NCI-H1417 treated with DMSO at 0.1 percent for 48 hours (cell line): Measurements from ENCODE around the gene P4HB.

Experiments used
- DNase-seq: peaks from one replicate; lab custom pipeline; 2025; lab: John Stamatoyannopoulos, UW

Gene P4HB

GRCh38 chr17:81898029-81898866, 37.9 kb upstream of the P4HB start:
- no peak for DNase-seq

- DNase-seq, result no peak
These were observed 35.1 kb upstream of the P4HB start for GRCh38 chr17:81895400-81895799.

- DNase-seq, result no peak
These were observed 30.9 kb upstream of the P4HB start for GRCh38 chr17:81891303-81891552.

DNA sequence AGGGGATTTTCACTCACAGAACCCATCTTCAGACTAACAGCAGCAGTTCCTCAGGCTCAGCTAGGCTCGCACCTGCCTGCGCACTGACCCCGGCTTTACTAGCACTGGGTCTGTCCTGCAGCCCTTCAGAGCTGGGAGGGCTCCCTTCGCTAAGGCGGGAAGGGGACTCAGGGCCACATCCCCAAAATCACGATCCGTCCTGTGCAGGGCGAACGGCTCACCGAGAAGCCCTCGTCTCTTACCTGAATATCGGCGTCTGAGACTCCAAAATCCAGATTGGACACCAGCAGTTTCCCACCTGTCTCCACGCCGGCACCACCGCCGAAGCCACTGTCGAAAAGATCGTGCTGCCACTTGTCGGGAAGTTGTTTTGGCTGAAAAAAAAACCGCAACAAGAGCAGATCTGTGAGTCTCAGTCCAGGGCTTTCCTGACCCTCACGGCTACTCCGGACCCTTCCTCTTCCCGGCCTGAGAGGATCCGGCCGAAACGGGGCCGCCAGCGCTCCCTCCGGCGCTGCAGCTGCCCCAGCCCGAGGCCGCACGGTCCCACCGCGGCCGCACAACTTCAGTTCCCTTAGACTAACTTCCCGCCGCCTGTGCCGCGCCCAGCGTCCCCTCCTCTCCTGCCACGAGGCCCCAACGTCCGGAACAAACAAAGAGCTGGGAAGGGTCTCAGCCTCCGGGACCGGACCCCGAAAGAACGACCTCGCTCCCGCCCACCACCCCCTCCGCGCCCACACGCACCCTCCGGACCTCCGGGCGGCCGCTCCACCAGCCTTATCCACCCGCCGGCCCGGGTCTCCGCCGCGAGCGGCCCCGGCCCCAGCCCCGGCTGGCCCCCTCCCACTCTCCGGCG, 30.3 kb upstream of the P4HB start:
- no peak for DNase-seq

DNA sequence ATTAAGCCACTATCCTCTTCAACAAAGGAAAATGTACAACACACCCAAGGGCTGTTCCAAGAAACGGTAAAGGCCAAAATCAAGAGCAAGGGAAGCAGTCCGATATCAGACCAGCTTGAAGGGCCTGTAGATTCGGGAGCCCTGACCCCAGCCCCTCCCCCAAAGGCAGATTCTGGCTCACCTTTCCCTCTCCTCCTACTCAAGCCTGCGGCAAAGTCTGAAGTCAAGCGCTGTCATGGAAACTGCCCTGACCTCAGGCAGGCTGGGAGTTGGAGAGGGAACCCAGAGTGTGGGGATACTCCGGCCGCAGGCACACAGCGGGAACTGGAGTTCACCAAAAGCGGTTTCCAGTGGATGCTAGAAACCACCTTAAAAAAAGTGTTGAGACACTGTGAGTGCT, 29.3 kb upstream of the P4HB start:
- no peak for DNase-seq

GRCh38 chr17:81888988-81889595, 28.8 kb upstream of the P4HB start:
- DNase-seq, result no peak

- no peak for DNase-seq
These were observed 28.0 kb upstream of the P4HB start for GRCh38 chr17:81888105-81888987.

- DNase-seq, result no peak
These were observed 25.7 kb upstream of the P4HB start for GRCh38 chr17:81885869-81886548.

DNA sequence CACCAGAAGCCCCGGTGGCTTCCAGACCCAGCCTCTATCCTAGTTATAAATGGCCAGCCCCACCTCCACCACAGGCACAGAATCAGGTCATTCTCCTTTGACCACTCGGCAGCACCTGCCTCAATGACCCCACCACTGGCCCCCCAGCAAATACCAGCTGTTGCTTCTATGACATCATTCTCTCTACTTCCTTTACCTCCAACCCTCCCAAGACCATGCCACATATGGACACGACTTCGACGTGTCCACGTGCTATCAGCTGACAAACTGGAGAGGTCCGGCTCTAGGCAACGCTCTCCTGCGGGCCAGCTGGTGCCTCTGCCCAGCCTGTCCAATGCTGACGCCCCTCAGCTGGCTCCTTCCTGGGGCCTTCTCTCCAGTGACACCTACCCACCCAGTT, 25.1 kb upstream of the P4HB start:
- DNase-seq, result no peak

DNA sequence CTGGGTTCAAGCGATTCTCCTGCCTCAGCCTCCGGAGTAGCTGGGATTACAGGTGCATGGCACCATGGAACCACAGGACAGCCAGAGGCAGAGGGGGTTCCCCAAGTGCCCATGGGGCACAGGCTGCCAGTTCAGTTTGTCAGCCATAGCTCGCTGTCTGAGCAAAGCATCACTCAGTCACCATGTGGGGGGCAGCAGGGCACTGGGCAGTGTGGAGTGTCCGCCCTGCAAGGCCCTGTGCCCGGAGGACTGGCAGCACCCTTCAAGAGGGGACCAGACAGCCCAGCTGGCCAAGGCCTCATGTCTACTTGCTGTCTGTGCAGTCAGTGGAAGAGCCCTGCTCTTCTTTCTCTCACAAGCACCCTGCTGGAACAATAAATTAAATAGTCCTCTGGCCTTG, 24.6 kb upstream of the P4HB start:
- DNase-seq, result no peak

DNA sequence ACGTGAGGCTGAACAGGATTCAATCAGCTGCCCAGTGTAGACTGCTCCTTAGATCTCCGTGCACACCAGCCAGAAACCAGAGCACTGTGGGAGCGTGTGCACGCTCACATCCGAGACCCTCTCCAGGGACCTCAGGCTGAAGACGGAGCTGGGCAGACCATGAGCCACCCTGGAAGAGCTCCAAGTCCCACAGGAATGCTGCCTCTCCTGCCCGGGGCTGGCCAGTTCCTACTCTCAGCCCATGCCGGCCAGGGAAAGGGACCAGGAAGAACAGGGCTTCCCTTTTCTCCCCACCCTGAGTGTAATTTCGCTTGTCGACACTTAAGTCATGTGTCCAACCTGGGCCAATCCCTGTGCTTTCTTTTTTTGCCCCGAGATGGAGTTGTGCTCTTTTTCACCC, 24.2 kb upstream of the P4HB start:
- no peak for DNase-seq

DNA sequence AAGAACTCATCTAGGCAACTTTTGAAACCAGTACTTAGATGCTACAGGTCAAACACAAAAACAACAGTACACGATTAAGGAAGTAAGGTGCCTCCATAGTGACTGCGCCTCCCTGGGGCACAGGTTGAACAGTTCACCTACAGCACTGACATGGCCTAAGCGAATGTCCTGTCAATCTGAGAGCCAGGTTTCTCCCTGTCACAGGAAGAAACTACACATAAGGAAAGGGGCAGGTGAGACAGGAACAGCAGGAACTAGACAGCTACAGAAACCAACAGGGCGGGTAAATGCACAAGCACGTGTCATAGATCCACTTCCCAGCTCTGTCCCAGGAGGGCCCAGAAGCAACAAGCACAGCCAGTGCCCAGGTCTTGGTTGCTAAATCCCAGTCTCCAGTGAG, 18.8 kb upstream of the P4HB start:
- no peak for DNase-seq

DNA sequence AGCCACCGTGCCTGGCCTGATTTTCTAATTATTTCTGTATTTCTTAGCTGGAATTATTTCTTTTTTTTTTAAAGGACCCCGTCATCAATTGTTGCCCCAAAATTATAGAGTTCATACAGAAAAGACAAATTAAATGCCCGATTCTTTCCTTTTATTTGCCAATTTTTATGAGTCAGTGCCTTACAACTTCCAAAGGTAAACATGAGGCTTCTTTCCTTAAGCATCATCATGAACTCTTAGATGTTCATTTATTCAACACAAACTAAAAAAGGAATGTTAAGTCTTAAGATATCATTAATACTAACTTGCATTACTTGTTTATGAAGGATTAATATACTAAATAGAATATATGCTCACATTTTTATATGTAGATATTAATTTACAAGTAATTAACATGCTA, 18.0 kb upstream of the P4HB start:
- no peak for DNase-seq

- DNase-seq, result no peak
These were observed 17.2 kb upstream of the P4HB start for GRCh38 chr17:81877569-81877968.

DNA sequence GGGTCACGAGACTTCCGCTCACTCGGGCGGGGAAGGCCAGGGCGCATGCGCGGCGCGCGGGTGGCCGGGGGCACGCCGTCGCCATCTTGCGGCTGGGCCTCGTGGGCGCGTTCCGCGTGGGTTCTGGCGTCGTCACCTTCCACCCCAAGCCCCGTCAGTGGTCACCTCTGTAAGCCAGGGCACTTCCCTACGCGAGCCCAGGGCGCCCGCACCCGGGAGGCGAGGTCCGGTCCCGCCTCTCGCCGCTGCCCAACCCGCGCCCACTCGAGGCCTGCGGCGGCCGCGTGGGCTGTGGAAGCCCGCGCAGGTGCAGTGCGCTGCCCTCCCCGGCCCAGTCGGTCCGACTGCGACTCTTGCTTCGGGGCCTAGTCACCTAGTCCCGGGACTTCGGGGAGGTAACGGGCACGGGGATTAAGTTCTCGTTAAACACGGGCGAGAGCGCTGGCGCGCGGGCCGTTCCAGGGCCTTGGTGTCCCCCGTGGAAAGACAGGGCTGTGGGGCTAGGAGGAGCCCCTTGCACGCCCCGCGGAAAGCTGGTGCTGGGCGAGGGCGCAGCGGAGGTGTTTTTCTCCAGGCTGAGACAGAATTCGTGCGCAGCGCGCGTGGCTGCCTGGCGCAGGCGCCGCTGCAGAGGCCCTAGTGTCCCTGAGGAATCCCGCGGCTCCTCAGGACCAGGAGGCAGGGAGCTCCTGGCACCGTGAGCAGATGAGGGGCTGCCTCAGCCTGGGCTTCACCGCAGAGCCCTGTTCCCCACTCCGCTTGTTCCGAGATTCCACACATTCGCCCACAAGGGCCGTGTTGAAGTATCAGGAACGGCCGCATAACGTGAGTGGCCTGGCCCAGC, 11.3 kb upstream of the P4HB start:
- peak; percentile 23 for DNase-seq

DNA sequence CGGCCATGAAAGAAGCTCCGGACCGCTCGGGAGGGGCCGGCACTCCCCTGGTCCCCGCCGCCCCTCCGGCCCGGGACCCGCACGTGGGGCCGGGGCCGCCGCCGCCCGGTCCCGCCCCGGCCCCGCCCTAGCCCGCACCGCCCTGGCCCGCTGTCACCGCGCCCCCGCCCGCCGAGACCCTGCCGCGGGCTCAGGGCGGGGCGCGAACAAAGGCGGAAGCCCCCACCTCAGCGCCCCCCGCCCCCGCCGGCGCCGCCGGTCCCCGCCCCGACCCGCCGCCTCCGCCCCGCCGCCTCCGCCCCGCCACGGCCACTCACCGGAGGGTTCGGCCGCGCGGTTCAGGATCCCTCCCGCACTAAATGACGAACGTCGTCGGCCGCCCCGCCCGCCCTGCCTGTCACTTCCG, 10.6 kb upstream of the P4HB start, which contains the start of gene ARHGDIA:
Gene ARHGDIA (minus strand): TSS at position 357 of the 406 bp plus-strand sequence. CDS start 1,407 bp downstream, outside the sequence.
- no peak for DNase-seq

GRCh38 chr17:81870131-81870980, 10.0 kb upstream of the P4HB start:
- DNase-seq, result no peak

GRCh38 chr17:81869221-81870130, 9.1 kb upstream of the P4HB start:
- no peak for DNase-seq
